Breast epithelium (tissue), 4 donors: Measurements from ENCODE around the gene CEACAM19. TPM values are rescaled to one million over a fixed set of nuclear protein-coding genes. Genes with fewer than 3 reads are reported as not detected.
"Not testable (repeated sequence)": the region's sequence is repeated elsewhere in the genome, so short reads cannot be mapped to it uniquely, and the experiment has no call there.

Experiments
- DNase-seq, 2 donors: peaks; one replicate each; pipeline ENCODE4 v3.0.0-alpha.2; 2019; ENCODE audit warnings: low spot score in 2 of 2
- H3K27ac ChIP-seq, 2 donors: fragments of 200-600 bp; sonication (generic) in 1 of 2; one replicate each; pipeline ENCODE4 v1.5.1; 2016 to 2019; ENCODE audit warnings: mild to moderate bottlenecking in 1 of 2
- H3K27me3 ChIP-seq, 2 donors: fragments of 200-600 bp; sonication (generic) in 1 of 2; one replicate each; pipeline versions ENCODE4 v1.5.1 to v1.6.0; 2017 to 2019; ENCODE audit warnings: control low read depth in 1 of 2, mild to moderate bottlenecking in 1 of 2
- H3K36me3 ChIP-seq: fragments of 200-600 bp; one replicate; pipeline ENCODE4 v1.5.1; 2019
- H3K4me1 ChIP-seq, 2 donors: fragments of 200-600 bp; sonication (generic); one replicate each; pipeline ENCODE4 v1.5.1; 2016 to 2019; ENCODE audit warnings: control low read depth in 1 of 2
- H3K4me3 ChIP-seq, 3 donors: fragments of 200-600 bp; sonication (generic); 1 replicate in 2 of 3; 2 replicates in 1 of 3; pipeline ENCODE4 v1.5.1; 2016 to 2019; ENCODE audit warnings: mild to moderate bottlenecking in 3 of 3, moderate library complexity in 2 of 3
- H3K9me3 ChIP-seq, 2 donors: fragments of 200-600 bp; sonication (generic) in 1 of 2; one replicate each; pipeline ENCODE4 v1.5.1; 2016 to 2019; ENCODE audit warnings: control low read depth in 1 of 2
- POLR2A ChIP-seq: fragments of 450-650 bp; IDR thresholded peaks from one replicate; pipeline ENCODE4 v1.6.1; 2016; ENCODE audit warnings: antibody characterized with exemption, mild to moderate bottlenecking, moderate library complexity
- POLR2AphosphoS5 ChIP-seq, 3 donors: sonication (generic); formaldehyde crosslinking; IDR thresholded peaks; one replicate each; pipeline ENCODE4 v1.6.1; 2017; ENCODE audit warnings: antibody characterized with exemption in 3 of 3
- intact Hi-C: fragments of 100-400 bp; cut with DNase I; formaldehyde crosslinking; loops from one replicate; pipeline ENCODE4 v1.15.1; 2023; ENCODE audit warnings: low total_unique reads
- total RNA-seq, 3 donors: library from RNA; depleted of rRNA; stranded (reverse); fragments of >200 nt; gene quantifications; one replicate each; pipeline ENCODE4 v1.1.0, GENCODE V29; 2016
- TF ChIP-seq, protein P1 (sequence below), 3 donors: fragments of 450-650 bp; IDR thresholded peaks; one replicate each; pipeline ENCODE4 v1.5.1; 2016 to 2017; ENCODE audit warnings: antibody characterized with exemption in 3 of 3, mild to moderate bottlenecking in 3 of 3, moderate library complexity in 3 of 3

The CEACAM19 gene
- total RNA-seq, 3 donors from 2014 or later = 0.96 to 5.3 (median 4.9) TPM

- no peak for TF ChIP-seq POLR2A
- TF ChIP-seq POLR2AphosphoS5 (IDR thresholded peaks at IDR 0.05) = no peak
- TF ChIP-seq, protein P1, sequence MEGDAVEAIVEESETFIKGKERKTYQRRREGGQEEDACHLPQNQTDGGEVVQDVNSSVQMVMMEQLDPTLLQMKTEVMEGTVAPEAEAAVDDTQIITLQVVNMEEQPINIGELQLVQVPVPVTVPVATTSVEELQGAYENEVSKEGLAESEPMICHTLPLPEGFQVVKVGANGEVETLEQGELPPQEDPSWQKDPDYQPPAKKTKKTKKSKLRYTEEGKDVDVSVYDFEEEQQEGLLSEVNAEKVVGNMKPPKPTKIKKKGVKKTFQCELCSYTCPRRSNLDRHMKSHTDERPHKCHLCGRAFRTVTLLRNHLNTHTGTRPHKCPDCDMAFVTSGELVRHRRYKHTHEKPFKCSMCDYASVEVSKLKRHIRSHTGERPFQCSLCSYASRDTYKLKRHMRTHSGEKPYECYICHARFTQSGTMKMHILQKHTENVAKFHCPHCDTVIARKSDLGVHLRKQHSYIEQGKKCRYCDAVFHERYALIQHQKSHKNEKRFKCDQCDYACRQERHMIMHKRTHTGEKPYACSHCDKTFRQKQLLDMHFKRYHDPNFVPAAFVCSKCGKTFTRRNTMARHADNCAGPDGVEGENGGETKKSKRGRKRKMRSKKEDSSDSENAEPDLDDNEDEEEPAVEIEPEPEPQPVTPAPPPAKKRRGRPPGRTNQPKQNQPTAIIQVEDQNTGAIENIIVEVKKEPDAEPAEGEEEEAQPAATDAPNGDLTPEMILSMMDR (IDR thresholded peaks at IDR 0.05) = no peak
Observed at GRCh38 chr19:44682807-44683206, 11.5 kb downstream of the CEACAM19 start.

GRCh38 chr19:44683434-44684210 lies 12.3 kb downstream of the CEACAM19 start:
- H3K4me1 ChIP-seq = no peaks in the 10 kb centered on the region
- no peak overlapping the region for H3K4me3 ChIP-seq
- H3K27me3 ChIP-seq = no peaks in the 10 kb centered on the region
- TF ChIP-seq POLR2AphosphoS5 (IDR thresholded peaks at IDR 0.05) (no peak), POLR2A (no peak)
- TF ChIP-seq, protein P1 (IDR thresholded peaks at IDR 0.05) = no peak
- H3K27ac ChIP-seq = peak overlapping the region in 1 of 2 donors; percentile 29
- intact Hi-C loops = loop anchor here (1.0 kb wide), 1 partner anchor 27 kb away; no protein-coding TSS in a partner anchor
- no peaks in the 10 kb centered on the region for H3K36me3 ChIP-seq
- H3K9me3 ChIP-seq = no peaks in the 10 kb centered on the region
- no peak for DNase-seq

More at GRCh38 chr19:44682807-44683206, 11.5 kb downstream of the CEACAM19 start:
- DNase-seq = no peak
- H3K4me1 ChIP-seq = no peaks in the 10 kb centered on the region
- H3K27me3 ChIP-seq = no peaks in the 10 kb centered on the region
- no peaks in the 10 kb centered on the region for H3K9me3 ChIP-seq
- no peak overlapping the region for H3K4me3 ChIP-seq
- no peaks in the 10 kb centered on the region for H3K36me3 ChIP-seq
- H3K27ac ChIP-seq = no peak overlapping the region
- intact Hi-C loops = no loop called here

- not testable (repeated sequence) for DNase-seq, H3K4me1 ChIP-seq, H3K36me3 ChIP-seq, H3K27me3 ChIP-seq, H3K4me3 ChIP-seq, H3K27ac ChIP-seq, H3K9me3 ChIP-seq
- intact Hi-C loops = loop anchor here (1.0 kb wide), 1 partner anchor 26 kb away; no protein-coding TSS in a partner anchor
Observed at GRCh38 chr19:44684396-44684795, 13.1 kb downstream of the CEACAM19 start.

- TF ChIP-seq POLR2AphosphoS5 (IDR thresholded peaks at IDR 0.05) (no peak), POLR2A (no peak)
- TF ChIP-seq, protein P1 (IDR thresholded peaks at IDR 0.05) = no peak
- Histone ChIP-seq H3K9me3 (no peaks in the 10 kb centered on the region), H3K36me3 (no peaks in the 10 kb centered on the region), H3K4me3 (no peak overlapping the region), H3K27ac (no peak overlapping the region), H3K4me1 (no peaks in the 10 kb centered on the region), H3K27me3 (no peaks in the 10 kb centered on the region)
- intact Hi-C loops = loop anchor here (1.0 kb wide), 1 partner anchor 25 kb away; no protein-coding TSS in a partner anchor
- DNase-seq = no peak
Observed at GRCh38 chr19:44684892-44685863, 13.9 kb downstream of the CEACAM19 start.

- intact Hi-C loops = no loop called here
- Histone ChIP-seq H3K9me3 (no peaks in the 10 kb centered on the region), H3K27me3 (no peaks in the 10 kb centered on the region), H3K4me1 (no peaks in the 10 kb centered on the region), H3K27ac (no peak overlapping the region), H3K4me3 (no peak overlapping the region), H3K36me3 (no peaks in the 10 kb centered on the region)
- no peak for DNase-seq
- TF ChIP-seq POLR2A (no peak), POLR2AphosphoS5 (IDR thresholded peaks at IDR 0.05) (no peak)
- TF ChIP-seq, protein P1 (IDR thresholded peaks at IDR 0.05) = no peak
Observed at GRCh38 chr19:44685877-44686276, 14.6 kb downstream of the CEACAM19 start.
